GM12878 (cell line): ENCODE measurements around the gene FOXD3. TPM values are rescaled to one million over a fixed set of nuclear protein-coding genes. Genes with fewer than 3 reads are reported as not detected.

ENCODE experiments used
- ATAC-seq: fragments of 200-7000 bp; cut with Tn5 transposase; 3 replicates; pipeline ENCODE4 v1.9.1; 2020; ENCODE audit warnings: mild to moderate bottlenecking, moderate library complexity
- BruUV-seq: library from RNA; stranded (reverse); fragments of 400-500 nt; replicated peaks from 2 replicates; lab custom pipeline; 2021; lab: Mats Ljungman, UMichigan
- CTCF ChIA-PET: fragments of 300-600 bp; sonication (Branson Sonifier 250); formaldehyde crosslinking; extraction: SDS; loops from one replicate; lab custom pipeline; 2021; ENCODE audit warnings: inconsistent platforms; lab: Yijun Ruan, JAX
- POLR2A ChIA-PET: fragments of 350-600 bp; formaldehyde crosslinking; extraction: SDS; loops from one replicate; lab custom pipeline; 2021; ENCODE audit warnings: inconsistent platforms; lab: Charles Lee
- RAD21 ChIA-PET: fragments of 300-600 bp; sonication (Branson Sonifier 250); formaldehyde crosslinking; loops from one replicate; lab custom pipeline; 2023; ENCODE audit warnings: antibody characterized with exemption; ENCODE audit not compliant: unreplicated experiment; lab: Charles Lee
- SMC1A ChIA-PET: fragments of 300-600 bp; sonication (Branson Sonifier 250); formaldehyde crosslinking; loops from one replicate; lab custom pipeline; 2023; ENCODE audit not compliant: unreplicated experiment, uncharacterized antibody; lab: Charles Lee
- DNase-seq: peaks from one replicate; pipeline ENCODE4 v3.0.0-alpha.2; 2011; ENCODE audit warnings: low read depth, low spot score
- FAIRE-seq: peaks from 3 replicates; lab custom pipeline; 2011; peaks lifted over from hg19 to GRCh38; lab: Jason Lieb, UNC
- H2AFZ ChIP-seq: 2 replicates; pipeline ENCODE4 v1.6.0; 2011; ENCODE audit warnings: low read depth, low read length, control low read depth; ENCODE audit not compliant: control insufficient read depth
- H3K27ac ChIP-seq: 2 replicates; pipeline ENCODE4 v1.5.1; 2011; ENCODE audit warnings: control low read depth; ENCODE audit not compliant: control insufficient read depth, insufficient read depth
- H3K27me3 ChIP-seq, 2 experiments: replicated peaks in 1 of 2; 2 replicates each; pipeline versions ENCODE4 v1.6.0 to v1.6.1; 2011; ENCODE audit warnings: low read length in 1 of 2; ENCODE audit not compliant: control insufficient read depth in 2 of 2, insufficient read depth in 2 of 2
- H3K36me3 ChIP-seq, 2 experiments: 2 replicates each; pipeline ENCODE4 v1.5.1; 2011; ENCODE audit warnings: low read length in 1 of 2; ENCODE audit not compliant: control insufficient read depth in 2 of 2, insufficient read depth in 2 of 2
- H3K4me1 ChIP-seq: 2 replicates; pipeline ENCODE4 v1.6.1; 2011; ENCODE audit warnings: mild to moderate bottlenecking, low read length, moderate library complexity, mixed read lengths; ENCODE audit not compliant: control insufficient read depth, insufficient read depth
- H3K4me2 ChIP-seq: 2 replicates; pipeline ENCODE4 v1.6.0; 2011; ENCODE audit warnings: control low read depth; ENCODE audit not compliant: control insufficient read depth, insufficient read depth
- H3K4me3 ChIP-seq: fragments of 200-600 bp; sonication (generic); 2 replicates; pipeline ENCODE4 v1.5.1; 2016
- H3K79me2 ChIP-seq: 2 replicates; pipeline ENCODE4 v1.6.0; 2011; ENCODE audit warnings: low read length; ENCODE audit not compliant: control insufficient read depth, insufficient read depth
- H3K9ac ChIP-seq: 2 replicates; pipeline ENCODE4 v1.8.0; 2011; ENCODE audit warnings: low read length, control low read depth, mixed read lengths; ENCODE audit not compliant: control insufficient read depth, insufficient read depth
- H3K9me3 ChIP-seq: replicated peaks from 3 replicates; pipeline ENCODE4 v1.5.1; 2011; ENCODE audit warnings: mild to moderate bottlenecking, low read length; ENCODE audit not compliant: control insufficient read depth, insufficient read depth
- H4K20me1 ChIP-seq: 2 replicates; pipeline ENCODE4 v1.6.0; 2011; ENCODE audit not compliant: control insufficient read depth, insufficient read depth
- CTCF ChIP-seq, 3 experiments: IDR thresholded peaks in 2 of 3; conservative IDR thresholded peaks in 1 of 3; 2 replicates each; pipeline ENCODE4 v1.5.1; 2011; ENCODE audit warnings: low read depth in 3 of 3, low read length in 3 of 3, mild to moderate bottlenecking in 3 of 3, control low read depth in 2 of 3, moderate library complexity in 2 of 3, inconsistent platforms in 1 of 3, mixed read lengths in 1 of 3; ENCODE audit not compliant: control insufficient read depth in 2 of 3, insufficient read depth in 1 of 3; ENCODE audit errors: extremely low read depth in 1 of 3
- ESRRA ChIP-seq: IDR thresholded peaks from 2 replicates; pipeline ENCODE4 v1.6.1; 2012; ENCODE audit warnings: mild to moderate bottlenecking, low read length, improper control_type of control experiment
- FOXK2 ChIP-seq: fragments of 450-650 bp; IDR thresholded peaks from 2 replicates; pipeline ENCODE4 v1.6.1; 2017; ENCODE audit warnings: mild to moderate bottlenecking, moderate library complexity
- HDAC2 ChIP-seq: fragments of 200-600 bp; sonication (generic); IDR thresholded peaks from 2 replicates; pipeline ENCODE4 v1.6.1; 2017
- MLLT1 ChIP-seq: fragments of 450-650 bp; IDR thresholded peaks from 2 replicates; pipeline ENCODE4 v1.6.1; 2016; ENCODE audit warnings: mild to moderate bottlenecking
- RB1 ChIP-seq: fragments of 450-650 bp; formaldehyde crosslinking; IDR thresholded peaks from 2 replicates; pipeline ENCODE4 v1.6.1; 2017; ENCODE audit warnings: mild to moderate bottlenecking, borderline replicate concordance
- SREBF2 ChIP-seq: IDR thresholded peaks from 2 replicates; pipeline ENCODE4 v1.6.1; 2012; ENCODE audit warnings: mild to moderate bottlenecking, low read length
- WGBS: methylation state at CpG from one replicate; pipeline ENCODE4 v1.1.6; 2016; ENCODE audit warnings: low lambda C conversion rate; ENCODE audit not compliant: insufficient replicate concordance, insufficient coverage; ENCODE audit errors: missing lambda C conversion rate; 5-methylcytosine and 5-hydroxymethylcytosine counted together
- in situ Hi-C: fragments of 300-500 bp; cut with MboI; formaldehyde crosslinking; loops from 9 replicates; pipeline ENCODE4 v1.14.3; 2018; ENCODE audit warnings: mixed read lengths
- intact Hi-C: fragments of 100-400 bp; cut with micrococcal nuclease; formaldehyde crosslinking; loops from one replicate; pipeline ENCODE4 v1.14.2; 2022; ENCODE audit not compliant: unreplicated experiment
- polyA plus RNA-seq, 11 experiments: library from polyadenylated mRNA; depleted of rRNA in 4 of 11; unstranded in 6 of 11; stranded (reverse) in 5 of 11; fragments of >200 nt; fragmentation: Nextera tagmentation in 4 of 11; fragmentation: Illumina TruSeq in 1 of 11; extraction: Ambion mirVana in 4 of 11; extraction: Trizol in 1 of 11; gene quantifications; 1 replicate in 1 of 11; 2 replicates in 10 of 11; pipeline versions ENCODE4 v1.2.1 to v1.2.3, GENCODE V29; 2011 to 2016; ENCODE audit warnings: inconsistent platforms in 2 of 11, missing spikeins in 2 of 11, low read depth in 1 of 11
- total RNA-seq, 4 experiments: library from RNA; depleted of rRNA in 3 of 4; stranded (reverse); fragments of >200 nt in 3 of 4; fragmentation: Illumina TruSeq in 1 of 4; extraction: Trizol in 1 of 4; gene quantifications; 2 replicates each; pipeline versions ENCODE4 v1.2.1 to v1.2.3, GENCODE V29; 2013 to 2021

The FOXD3 gene
- total and polyA plus RNA-seq, 10 of the 15 experiments (the other 5 are each of a cell fraction or from before 2014, with no cell fraction given), result not detected

- TF ChIP-seq CTCF (IDR thresholded peaks at IDR 0.05 in 2 of 3, conservative IDR thresholded peaks at IDR 0.05 in 1 of 3; ENCODE audit: control insufficient read depth in 2 of 3, extremely low read depth in 1 of 3, insufficient read depth in 1 of 3, low read depth in 3 of 3, low read length in 3 of 3), result no peak
Observed at GRCh38 chr1:63363014-63363413, 40.6 kb downstream of the FOXD3 start (continued).

- H3K4me3 ChIP-seq, result peak overlapping the region; percentile 73; the same call in 1 of the 2 replicates
- in situ Hi-C loops (no loop called here), intact Hi-C loops (loop anchor here (5.0 kb wide), 1 partner anchor 35 kb away; no protein-coding TSS in a partner anchor)
- peak overlapping the region; percentile 98 for H2AFZ ChIP-seq
- WGBS, result 99% methylated on average over 7 of the region's 7 CpGs
- no peaks in the 10 kb centered on the region for H4K20me1 ChIP-seq
- DNase-seq (no peak), FAIRE-seq (no peak), ATAC-seq (no peak)
- ChIA-PET POLR2A (no interaction called here), RAD21 (no interaction called here), SMC1A (no interaction called here), CTCF (no interaction called here)
- H3K27ac ChIP-seq, result peak overlapping the region; percentile 59
- peaks cover 4% of the 10 kb centered on the region for H3K79me2 ChIP-seq
- no TSS peak for BruUV-seq
- TF ChIP-seq RB1, result no peak
- TF ChIP-seq ESRRA, result no peak
- TF ChIP-seq MLLT1, result peak; percentile 83
- TF ChIP-seq SREBF2, result no peak
- TF ChIP-seq FOXK2, result no peak
- no peak for TF ChIP-seq HDAC2
- H3K4me2 ChIP-seq, result peak overlapping the region; percentile 88
- H3K27me3 ChIP-seq, result no peaks in the 10 kb centered on the region
- H3K9me3 ChIP-seq, result no peaks in the 10 kb centered on the region
- H3K36me3 ChIP-seq, result no peaks in the 10 kb centered on the region
- H3K9ac ChIP-seq, result peak overlapping the region; percentile 36; the same call in 1 of the 2 replicates
- peaks cover 5% of the 10 kb centered on the region; the same call in 1 of the 2 replicates for H3K4me1 ChIP-seq
Observed at GRCh38 chr1:63366908-63367214, 44.5 kb downstream of the FOXD3 start.
